Peyer's patch (tissue), 4 donors: ENCODE data around the gene CPA2.

ENCODE experiments used
- CTCF ChIP-seq, 6 experiments: fragments of 450-650 bp in 4 of 6; fragments of 200-600 bp in 2 of 6; sonication (generic) in 1 of 6; IDR thresholded peaks; one replicate each; pipeline ENCODE4 v1.5.1; 2017 to 2019; ENCODE audit warnings: antibody characterized with exemption in 6 of 6, mild to moderate bottlenecking in 3 of 6, moderate library complexity in 1 of 6
- POLR2A ChIP-seq, 2 donors: fragments of 450-650 bp; IDR thresholded peaks; one replicate each; pipeline ENCODE4 v1.5.1; 2017; ENCODE audit warnings: antibody characterized with exemption in 2 of 2, mild to moderate bottlenecking in 2 of 2, moderate library complexity in 2 of 2

GRCh38 chr7:130292682-130293257 is 26.1 kb downstream of the CPA2 start, which contains the start of gene CPA4:
- TF ChIP-seq CTCF (IDR thresholded peaks at IDR 0.05): no peak
- no peak for TF ChIP-seq POLR2A (IDR thresholded peaks at IDR 0.05)
